Breast epithelium (tissue), 4 donors: Measurements from ENCODE around the gene AKAP9. TPM values are rescaled to one million over a fixed set of nuclear protein-coding genes. Genes with fewer than 3 reads are reported as not detected.
"Not testable (repeated sequence)": the region's sequence is repeated elsewhere in the genome, so short reads cannot be mapped to it uniquely, and the experiment has no call there.

Experiments used
- DNase-seq, 2 donors: peaks; one replicate each; pipeline ENCODE4 v3.0.0-alpha.2; 2019; ENCODE audit warnings: low spot score in 2 of 2
- H3K27ac ChIP-seq, 2 donors: fragments of 200-600 bp; sonication (generic) in 1 of 2; one replicate each; pipeline ENCODE4 v1.5.1; 2016 to 2019; ENCODE audit warnings: mild to moderate bottlenecking in 1 of 2
- H3K27me3 ChIP-seq, 2 donors: fragments of 200-600 bp; sonication (generic) in 1 of 2; one replicate each; pipeline versions ENCODE4 v1.5.1 to v1.6.0; 2017 to 2019; ENCODE audit warnings: control low read depth in 1 of 2, mild to moderate bottlenecking in 1 of 2
- H3K36me3 ChIP-seq: fragments of 200-600 bp; one replicate; pipeline ENCODE4 v1.5.1; 2019
- H3K4me1 ChIP-seq, 2 donors: fragments of 200-600 bp; sonication (generic); one replicate each; pipeline ENCODE4 v1.5.1; 2016 to 2019; ENCODE audit warnings: control low read depth in 1 of 2
- H3K4me3 ChIP-seq, 3 donors: fragments of 200-600 bp; sonication (generic); 1 replicate in 2 of 3; 2 replicates in 1 of 3; pipeline ENCODE4 v1.5.1; 2016 to 2019; ENCODE audit warnings: mild to moderate bottlenecking in 3 of 3, moderate library complexity in 2 of 3
- H3K9me3 ChIP-seq, 2 donors: fragments of 200-600 bp; sonication (generic) in 1 of 2; one replicate each; pipeline ENCODE4 v1.5.1; 2016 to 2019; ENCODE audit warnings: control low read depth in 1 of 2
- CTCF ChIP-seq, 3 donors: fragments of 450-650 bp; IDR thresholded peaks; one replicate each; pipeline ENCODE4 v1.5.1; 2016 to 2017; ENCODE audit warnings: antibody characterized with exemption in 3 of 3, mild to moderate bottlenecking in 3 of 3, moderate library complexity in 3 of 3
- POLR2A ChIP-seq: fragments of 450-650 bp; IDR thresholded peaks from one replicate; pipeline ENCODE4 v1.6.1; 2016; ENCODE audit warnings: antibody characterized with exemption, mild to moderate bottlenecking, moderate library complexity
- POLR2AphosphoS5 ChIP-seq, 3 donors: sonication (generic); formaldehyde crosslinking; IDR thresholded peaks; one replicate each; pipeline ENCODE4 v1.6.1; 2017; ENCODE audit warnings: antibody characterized with exemption in 3 of 3
- intact Hi-C: fragments of 100-400 bp; cut with DNase I; formaldehyde crosslinking; loops from one replicate; pipeline ENCODE4 v1.15.1; 2023; ENCODE audit warnings: low total_unique reads
- total RNA-seq, 3 donors: library from RNA; depleted of rRNA; stranded (reverse); fragments of >200 nt; gene quantifications; one replicate each; pipeline ENCODE4 v1.1.0, GENCODE V29; 2016

Gene AKAP9
- total RNA-seq, 3 donors from 2014 or later, result 73.3 to 193 (median 124) TPM

DNA sequence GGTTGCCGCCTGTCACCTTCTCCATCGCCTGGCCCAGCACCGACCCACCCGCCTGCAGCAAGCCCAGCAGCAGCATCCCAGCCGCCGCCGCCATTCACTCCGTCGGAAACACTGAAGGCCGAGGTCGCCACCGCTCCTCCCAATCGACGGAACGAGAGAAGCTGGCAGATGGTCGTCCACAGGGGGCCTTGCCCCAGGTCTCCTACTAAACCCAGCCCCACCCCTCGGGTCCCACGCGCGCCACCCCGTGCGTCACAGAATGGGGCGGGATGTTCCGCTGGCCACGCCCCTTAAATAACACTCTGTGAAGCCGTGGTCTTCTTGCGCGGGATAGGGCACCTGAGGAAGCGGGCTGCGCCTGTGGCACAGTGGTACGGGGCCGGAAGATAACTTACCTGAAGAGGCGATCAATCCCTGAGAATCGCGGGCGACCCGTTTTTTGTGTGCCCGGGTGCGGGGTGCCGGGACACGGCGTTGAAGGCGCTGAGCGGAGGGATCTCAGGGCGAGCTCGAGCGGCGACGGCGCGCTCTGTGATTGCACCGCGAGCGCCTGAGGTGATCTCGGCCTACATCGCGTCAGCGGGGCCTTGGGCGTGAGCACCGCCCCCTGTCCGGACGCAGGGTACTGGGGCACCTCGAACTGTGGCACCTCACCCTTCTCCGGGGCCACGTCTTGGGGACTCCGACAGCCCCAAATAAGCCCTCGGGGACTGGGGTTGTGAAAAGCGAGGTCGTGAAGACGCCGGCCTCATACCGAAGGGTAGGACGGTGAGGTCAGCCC is 193.8 kb downstream of the AKAP9 start, which contains the start of gene CYP51A1:
TSS of gene CYP51A1 (minus strand) at position 207 of the 781 bp plus-strand sequence. CDS start at position 94, 113 bp downstream.
- DNase-seq, result peak; percentile 91 to 92
- Histone ChIP-seq H3K27ac (peak within 1 kb of the TSS; percentile 97 to 98), H3K27me3 (no peaks in the 10 kb centered on the region), H3K9me3 (no peaks in the 10 kb centered on the region), H3K4me3 (peak within 1 kb of the TSS; percentile 84 to 95 (median 84)), H3K4me1 (no peaks in the 10 kb centered on the region), H3K36me3 (no peaks in the 10 kb centered on the region)
- TF ChIP-seq POLR2A (peak; percentile 77), CTCF (IDR thresholded peaks at IDR 0.05) (no peak), POLR2AphosphoS5 (IDR thresholded peaks at IDR 0.05) (peak; percentile 60 to 89 (median 76))
- intact Hi-C loops, result loop anchor here (10.0 kb wide), 1 partner anchor 190 kb away; the partner anchor contains the start of gene AKAP9

- Histone ChIP-seq H3K27ac (peak overlapping the region; percentile 97 to 98), H3K4me3 (peak overlapping the region; percentile 84 to 95 (median 84)), H3K4me1 (no peaks in the 10 kb centered on the region), H3K27me3 (no peaks in the 10 kb centered on the region), H3K36me3 (no peaks in the 10 kb centered on the region), H3K9me3 (no peaks in the 10 kb centered on the region)
- TF ChIP-seq POLR2AphosphoS5 (IDR thresholded peaks at IDR 0.05), result no peak
- no peak for DNase-seq
- intact Hi-C loops, result loop anchor here (10.0 kb wide), 1 partner anchor 190 kb away; the partner anchor contains the start of gene AKAP9
Observed at GRCh38 chr7:92135052-92135889, 194.6 kb downstream of the AKAP9 start.

- Histone ChIP-seq H3K9me3 (no peaks in the 10 kb centered on the region), H3K4me3 (no peak overlapping the region), H3K36me3 (no peaks in the 10 kb centered on the region), H3K4me1 (no peaks in the 10 kb centered on the region), H3K27me3 (no peaks in the 10 kb centered on the region), H3K27ac (no peak overlapping the region)
- DNase-seq, result no peak
- TF ChIP-seq CTCF (IDR thresholded peaks at IDR 0.05) (no peak), POLR2A (no peak), POLR2AphosphoS5 (IDR thresholded peaks at IDR 0.05) (no peak)
- intact Hi-C loops, result loop anchor here (10.0 kb wide), 1 partner anchor 193 kb away; the partner anchor contains the start of gene AKAP9
Observed at GRCh38 chr7:92137557-92137956, 196.9 kb downstream of the AKAP9 start.

- DNase-seq, result no peak
- no peaks in the 10 kb centered on the region for H3K9me3 ChIP-seq
- no peaks in the 10 kb centered on the region for H3K36me3 ChIP-seq
- H3K27ac ChIP-seq, result no peak overlapping the region
- no peak for TF ChIP-seq POLR2A
- TF ChIP-seq POLR2AphosphoS5 (IDR thresholded peaks at IDR 0.05), result no peak
- TF ChIP-seq CTCF (IDR thresholded peaks at IDR 0.05), result no peak
- H3K4me3 ChIP-seq, result no peak overlapping the region
- no peaks in the 10 kb centered on the region for H3K4me1 ChIP-seq
- intact Hi-C loops, result no loop called here
- H3K27me3 ChIP-seq, result no peaks in the 10 kb centered on the region
Observed at GRCh38 chr7:92141161-92141560, 200.5 kb downstream of the AKAP9 start.

DNA sequence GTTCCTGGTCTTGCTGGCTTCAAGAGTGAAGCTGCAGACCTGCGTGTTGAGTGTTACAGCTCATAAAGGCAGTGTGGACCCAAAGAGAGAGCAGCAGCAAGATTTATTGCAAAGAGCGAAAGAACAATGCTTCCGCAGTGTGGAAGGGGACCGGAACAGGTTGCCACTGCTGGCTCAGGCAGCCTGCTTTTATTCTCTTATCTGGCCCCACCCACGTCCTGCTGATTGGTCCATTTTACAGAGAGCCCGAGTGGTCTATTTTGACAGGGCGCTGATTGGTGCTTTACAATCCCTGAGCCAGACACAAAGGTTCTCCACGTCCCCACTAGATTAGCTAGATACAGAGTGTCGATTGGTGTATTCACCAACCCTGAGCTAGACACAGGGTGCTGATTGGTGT is 202.1 kb downstream of the AKAP9 start:
- H3K4me1 ChIP-seq, H3K36me3 ChIP-seq, intact Hi-C loops, H3K27ac ChIP-seq, H3K4me3 ChIP-seq, H3K27me3 ChIP-seq, DNase-seq, H3K9me3 ChIP-seq: not testable (repeated sequence)

DNA sequence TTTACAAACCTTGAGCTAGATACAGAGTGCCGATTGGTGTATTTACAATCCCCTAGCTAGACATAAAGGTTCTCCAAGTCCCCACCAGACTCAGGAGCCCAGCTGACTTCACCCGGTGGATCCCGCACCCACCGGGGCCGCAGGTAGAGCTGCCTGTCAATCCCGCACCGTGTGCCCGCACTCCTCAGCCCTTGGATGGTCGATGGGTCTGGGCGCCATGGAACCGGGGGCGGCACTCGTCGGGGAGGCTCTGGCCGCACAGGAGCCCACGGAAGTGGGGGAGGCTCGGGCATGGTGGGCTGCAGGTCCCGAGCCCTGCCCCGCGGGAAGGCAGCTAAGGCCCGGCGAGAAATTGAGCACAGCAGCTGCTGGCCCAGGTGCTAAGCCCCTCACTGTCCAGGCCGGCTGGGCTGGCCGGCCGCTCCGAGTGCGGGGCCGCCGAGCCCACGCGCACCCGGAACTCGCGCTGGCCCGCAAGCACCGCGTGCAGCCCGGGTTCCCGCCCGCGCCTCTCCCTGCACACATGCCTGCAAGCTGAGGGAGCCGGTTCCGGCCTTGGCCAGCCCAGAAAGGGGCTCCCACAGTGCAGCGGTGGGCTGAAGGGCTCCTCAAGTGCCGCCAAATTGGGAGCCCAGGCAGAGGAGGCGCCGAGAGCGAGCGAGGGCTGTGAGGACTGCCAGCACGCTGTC is 202.7 kb downstream of the AKAP9 start:
- H3K9me3 ChIP-seq, intact Hi-C loops, H3K27ac ChIP-seq: not testable (repeated sequence)

More for the DNA sequence above, 202.7 kb downstream of the AKAP9 start:
- not testable (repeated sequence) for H3K36me3 ChIP-seq, DNase-seq, H3K27me3 ChIP-seq, H3K4me1 ChIP-seq, H3K4me3 ChIP-seq
